ENCODE data around the gene THSD7B.

THSD7B gene

DNA sequence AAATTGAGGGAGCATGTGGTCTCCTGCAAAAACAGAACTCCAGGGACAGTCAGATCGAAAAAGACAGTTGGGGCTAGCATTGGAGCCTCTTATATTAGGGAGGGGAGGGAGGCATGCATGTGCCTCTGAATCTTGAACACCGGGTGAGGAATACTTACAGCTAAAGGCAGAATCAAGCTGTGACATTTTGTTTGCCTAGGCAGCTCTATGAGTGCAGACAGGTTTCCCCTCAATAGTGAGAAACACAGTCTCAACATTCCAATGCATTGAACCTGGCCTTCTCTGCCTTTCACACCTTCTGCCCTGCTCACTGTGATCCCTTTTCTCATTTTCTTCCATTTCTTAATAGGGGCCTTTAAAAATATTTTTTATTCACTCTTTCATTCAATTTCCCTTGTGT lies 140.4 kb downstream of the THSD7B start:
- Histone ChIP-seq H3K27ac (replicated peaks; ENCODE audit: low read length) (no peak overlapping the region), H2BK15ac (ENCODE audit: low read length) (no peak overlapping the region), H2AFZ (ENCODE audit: low read length) (no peak overlapping the region), H4K8ac (ENCODE audit: low read depth, low read length) (no peak overlapping the region), H3K4me2 (ENCODE audit: insufficient read depth, low read length, poor library complexity, severe bottlenecking) (no peak overlapping the region), H2BK5ac (ENCODE audit: low read length) (no peak overlapping the region), H3K36me3 (replicated peaks in 1 of 2; ENCODE audit: control insufficient read depth in 2 of 2, insufficient read depth in 2 of 2, low read length in 2 of 2) (no peaks in the 10 kb centered on the region), H3K4ac (ENCODE audit: low read length) (no peak overlapping the region), H3K4me3 (ENCODE audit: low read length in 2 of 2) (no peak overlapping the region), H2BK120ac (ENCODE audit: low read depth, low read length) (no peak overlapping the region), H2AK5ac (ENCODE audit: low read depth, low read length) (no peak overlapping the region), H3K27me3 (ENCODE audit: control insufficient read depth in 3 of 3, insufficient read depth in 3 of 3, low read depth in 1 of 3, low read length in 3 of 3) (no peaks in the 10 kb centered on the region), H2BK12ac (ENCODE audit: low read length) (no peak overlapping the region), H3K14ac (ENCODE audit: low read length) (no peak overlapping the region), H3K9me3 (replicated peaks in 1 of 2; ENCODE audit: control insufficient read depth in 2 of 2, insufficient read depth in 1 of 2, low read depth in 1 of 2, low read length in 2 of 2) (no peaks in the 10 kb centered on the region), H3K4me1 (ENCODE audit: control insufficient read depth in 2 of 2, insufficient read depth in 1 of 2, low read depth in 1 of 2, low read length in 2 of 2) (no peaks in the 10 kb centered on the region), H4K91ac (ENCODE audit: low read depth, low read length, poor library complexity) (no peak overlapping the region), H3K18ac (ENCODE audit: low read length) (no peak overlapping the region), H3K79me1 (ENCODE audit: low read depth, low read length) (no peaks in the 10 kb centered on the region), H3K23ac (ENCODE audit: low read depth, low read length, poor library complexity) (no peak overlapping the region), H3K9ac (ENCODE audit: low read depth, low read length, poor library complexity) (no peak overlapping the region)
- WGBS, 2 donors (ENCODE audit: extremely low coverage in 2 of 2, insufficient read length in 2 of 2, insufficient replicate concordance in 1 of 2): no CpG with 5 or more reads among the region's 2 CpGs
- DNase-seq (ENCODE audit: low spot score): no peak

- H2AFZ ChIP-seq (ENCODE audit: low read length): no peak overlapping the region
- H4K91ac ChIP-seq (ENCODE audit: low read depth, low read length, poor library complexity): no peak overlapping the region
- H3K9me3 ChIP-seq (replicated peaks in 1 of 2; ENCODE audit: control insufficient read depth in 2 of 2, insufficient read depth in 1 of 2, low read depth in 1 of 2, low read length in 2 of 2): no peaks in the 10 kb centered on the region
- H3K4me1 ChIP-seq (ENCODE audit: control insufficient read depth in 2 of 2, insufficient read depth in 1 of 2, low read depth in 1 of 2, low read length in 2 of 2): no peaks in the 10 kb centered on the region
- no CpG with 5 or more reads among the region's 1 CpG for WGBS, 2 donors (ENCODE audit: extremely low coverage in 2 of 2, insufficient read length in 2 of 2, insufficient replicate concordance in 1 of 2)
- H3K27me3 ChIP-seq (ENCODE audit: control insufficient read depth in 3 of 3, insufficient read depth in 3 of 3, low read depth in 1 of 3, low read length in 3 of 3): no peaks in the 10 kb centered on the region
- H3K4me3 ChIP-seq (ENCODE audit: low read length in 2 of 2): no peak overlapping the region
- H3K14ac ChIP-seq (ENCODE audit: low read length): no peak overlapping the region
- no peak overlapping the region for H3K18ac ChIP-seq (ENCODE audit: low read length)
- H2BK12ac ChIP-seq (ENCODE audit: low read length): no peak overlapping the region
- no peak overlapping the region for H3K23ac ChIP-seq (ENCODE audit: low read depth, low read length, poor library complexity)
- H3K36me3 ChIP-seq (replicated peaks in 1 of 2; ENCODE audit: control insufficient read depth in 2 of 2, insufficient read depth in 2 of 2, low read length in 2 of 2): no peaks in the 10 kb centered on the region
- H3K9ac ChIP-seq (ENCODE audit: low read depth, low read length, poor library complexity): no peak overlapping the region
- no peak overlapping the region for H4K8ac ChIP-seq (ENCODE audit: low read depth, low read length)
- H2BK120ac ChIP-seq (ENCODE audit: low read depth, low read length): no peak overlapping the region
- DNase-seq (ENCODE audit: low spot score): no peak
- no peak overlapping the region for H2AK5ac ChIP-seq (ENCODE audit: low read depth, low read length)
- no peak overlapping the region for H3K4me2 ChIP-seq (ENCODE audit: insufficient read depth, low read length, poor library complexity, severe bottlenecking)
- H2BK5ac ChIP-seq (ENCODE audit: low read length): no peak overlapping the region
- no peak overlapping the region for H3K27ac ChIP-seq (replicated peaks; ENCODE audit: low read length)
- H2BK15ac ChIP-seq (ENCODE audit: low read length): no peak overlapping the region
- H3K4ac ChIP-seq (ENCODE audit: low read length): no peak overlapping the region
- no peaks in the 10 kb centered on the region for H3K79me1 ChIP-seq (ENCODE audit: low read depth, low read length)
These were observed 144.4 kb downstream of the THSD7B start for GRCh38 chr2:136909777-136910176.

DNA sequence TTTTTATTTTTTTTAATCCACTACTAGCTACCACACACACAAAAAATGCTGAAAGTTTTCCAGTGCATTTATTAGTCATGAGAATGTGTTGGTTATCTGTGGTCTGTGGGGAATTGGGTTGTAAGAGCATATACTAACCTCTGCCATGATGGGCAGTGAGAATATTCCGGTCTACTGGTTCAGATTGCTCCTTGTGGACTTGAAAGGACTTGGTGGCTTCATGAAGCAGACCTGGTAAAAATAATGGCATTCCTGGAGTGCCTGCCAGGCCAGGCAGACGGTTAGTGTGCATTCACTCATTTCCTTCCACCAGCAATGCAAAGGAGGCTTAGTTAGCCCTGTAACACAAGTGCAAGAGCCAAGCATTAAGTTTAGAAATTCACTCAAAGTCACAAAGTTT lies 150.8 kb downstream of the THSD7B start:
- no peak overlapping the region for H3K4me2 ChIP-seq (ENCODE audit: insufficient read depth, low read length, poor library complexity, severe bottlenecking)
- DNase-seq (ENCODE audit: low spot score): no peak
- no peak overlapping the region for H3K9ac ChIP-seq (ENCODE audit: low read depth, low read length, poor library complexity)
- no peak overlapping the region for H3K27ac ChIP-seq (replicated peaks; ENCODE audit: low read length)
- no peak overlapping the region for H2BK5ac ChIP-seq (ENCODE audit: low read length)
- H2AFZ ChIP-seq (ENCODE audit: low read length): no peak overlapping the region
- H4K91ac ChIP-seq (ENCODE audit: low read depth, low read length, poor library complexity): no peak overlapping the region
- no peak overlapping the region for H3K14ac ChIP-seq (ENCODE audit: low read length)
- H4K8ac ChIP-seq (ENCODE audit: low read depth, low read length): no peak overlapping the region
- H3K23ac ChIP-seq (ENCODE audit: low read depth, low read length, poor library complexity): no peak overlapping the region
- no peak overlapping the region for H2AK5ac ChIP-seq (ENCODE audit: low read depth, low read length)
- no peak overlapping the region for H2BK15ac ChIP-seq (ENCODE audit: low read length)
- no CpG with 5 or more reads among the region's 2 CpGs for WGBS, 2 donors (ENCODE audit: extremely low coverage in 2 of 2, insufficient read length in 2 of 2, insufficient replicate concordance in 1 of 2)
- H3K18ac ChIP-seq (ENCODE audit: low read length): no peak overlapping the region
- H3K4ac ChIP-seq (ENCODE audit: low read length): no peak overlapping the region
- peaks cover 0 to 4% of the 10 kb centered on the region in 2 donors for H3K4me1 ChIP-seq (ENCODE audit: control insufficient read depth in 2 of 2, insufficient read depth in 1 of 2, low read depth in 1 of 2, low read length in 2 of 2)
- no peak overlapping the region for H2BK120ac ChIP-seq (ENCODE audit: low read depth, low read length)
- H3K27me3 ChIP-seq (ENCODE audit: control insufficient read depth in 3 of 3, insufficient read depth in 3 of 3, low read depth in 1 of 3, low read length in 3 of 3): no peaks in the 10 kb centered on the region
- no peaks in the 10 kb centered on the region for H3K36me3 ChIP-seq (replicated peaks in 1 of 2; ENCODE audit: control insufficient read depth in 2 of 2, insufficient read depth in 2 of 2, low read length in 2 of 2)
- no peak overlapping the region for H2BK12ac ChIP-seq (ENCODE audit: low read length)
- no peaks in the 10 kb centered on the region for H3K79me1 ChIP-seq (ENCODE audit: low read depth, low read length)
- H3K9me3 ChIP-seq (replicated peaks in 1 of 2; ENCODE audit: control insufficient read depth in 2 of 2, insufficient read depth in 1 of 2, low read depth in 1 of 2, low read length in 2 of 2): peaks cover 0 to 2% of the 10 kb centered on the region in 2 donors
- H3K4me3 ChIP-seq (ENCODE audit: low read length in 2 of 2): no peak overlapping the region

GRCh38 chr2:136917411-136917881 lies 152.1 kb downstream of the THSD7B start:
- no peaks in the 10 kb centered on the region for H3K36me3 ChIP-seq (replicated peaks in 1 of 2; ENCODE audit: control insufficient read depth in 2 of 2, insufficient read depth in 2 of 2, low read length in 2 of 2)
- H3K18ac ChIP-seq (ENCODE audit: low read length): no peak overlapping the region
- peaks cover 0 to 4% of the 10 kb centered on the region in 2 donors for H3K4me1 ChIP-seq (ENCODE audit: control insufficient read depth in 2 of 2, insufficient read depth in 1 of 2, low read depth in 1 of 2, low read length in 2 of 2)
- no peak overlapping the region for H3K4me2 ChIP-seq (ENCODE audit: insufficient read depth, low read length, poor library complexity, severe bottlenecking)
- H2AFZ ChIP-seq (ENCODE audit: low read length): no peak overlapping the region
- H2BK5ac ChIP-seq (ENCODE audit: low read length): no peak overlapping the region
- no peak overlapping the region for H3K14ac ChIP-seq (ENCODE audit: low read length)
- no CpG with 5 or more reads among the region's 5 CpGs for WGBS, 2 donors (ENCODE audit: extremely low coverage in 2 of 2, insufficient read length in 2 of 2, insufficient replicate concordance in 1 of 2)
- no peaks in the 10 kb centered on the region for H3K79me1 ChIP-seq (ENCODE audit: low read depth, low read length)
- no peak overlapping the region for H2AK5ac ChIP-seq (ENCODE audit: low read depth, low read length)
- H2BK120ac ChIP-seq (ENCODE audit: low read depth, low read length): no peak overlapping the region
- H2BK15ac ChIP-seq (ENCODE audit: low read length): no peak overlapping the region
- no peak overlapping the region for H3K27ac ChIP-seq (replicated peaks; ENCODE audit: low read length)
- H3K27me3 ChIP-seq (ENCODE audit: control insufficient read depth in 3 of 3, insufficient read depth in 3 of 3, low read depth in 1 of 3, low read length in 3 of 3): no peaks in the 10 kb centered on the region
- no peak overlapping the region for H2BK12ac ChIP-seq (ENCODE audit: low read length)
- no peak overlapping the region for H3K23ac ChIP-seq (ENCODE audit: low read depth, low read length, poor library complexity)
- H3K4me3 ChIP-seq (ENCODE audit: low read length in 2 of 2): no peak overlapping the region
- H3K9me3 ChIP-seq (replicated peaks in 1 of 2; ENCODE audit: control insufficient read depth in 2 of 2, insufficient read depth in 1 of 2, low read depth in 1 of 2, low read length in 2 of 2): peaks cover 0 to 2% of the 10 kb centered on the region in 2 donors
- no peak overlapping the region for H4K91ac ChIP-seq (ENCODE audit: low read depth, low read length, poor library complexity)
- H4K8ac ChIP-seq (ENCODE audit: low read depth, low read length): no peak overlapping the region
- H3K9ac ChIP-seq (ENCODE audit: low read depth, low read length, poor library complexity): no peak overlapping the region
- H3K4ac ChIP-seq (ENCODE audit: low read length): no peak overlapping the region
- peak; percentile 8 for DNase-seq (ENCODE audit: low spot score)
